Effector memory CD4-positive, alpha-beta T cell (primary cell): ENCODE measurements around the gene ZNF382.
A peak's percentile ranks its signal among the peaks of the same experiment; 100 is the strongest.
"Not testable (repeated sequence)": the region's sequence is repeated elsewhere in the genome, so short reads cannot be mapped to it uniquely, and the experiment has no call there.

Experiments
- DNase-seq, 3 donors: peaks; one replicate each; pipeline ENCODE4 v3.0.0-alpha.2; 2020
- H3K27ac ChIP-seq: 2 replicates; pipeline ENCODE4 v1.7.0; 2013; ENCODE audit warnings: mild to moderate bottlenecking, low read length, moderate library complexity; ENCODE audit not compliant: insufficient read depth, poor library complexity, severe bottlenecking
- H3K27me3 ChIP-seq: replicated peaks from 2 replicates; pipeline ENCODE4 v1.7.0; 2013; ENCODE audit warnings: mild to moderate bottlenecking, low read length; ENCODE audit not compliant: insufficient read depth, control insufficient read depth, poor library complexity, severe bottlenecking
- H3K36me3 ChIP-seq: 2 replicates; pipeline ENCODE4 v1.7.0; 2013; ENCODE audit warnings: mild to moderate bottlenecking, low read length, moderate library complexity; ENCODE audit not compliant: control insufficient read depth, insufficient read depth
- H3K4me1 ChIP-seq: 2 replicates; pipeline ENCODE4 v1.7.0; 2013; ENCODE audit warnings: low read length, mild to moderate bottlenecking; ENCODE audit not compliant: control insufficient read depth, insufficient read depth, poor library complexity, severe bottlenecking
- H3K4me3 ChIP-seq: 2 replicates; pipeline ENCODE4 v1.7.0; 2013; ENCODE audit warnings: low read length, low read depth, mild to moderate bottlenecking; ENCODE audit not compliant: insufficient read depth, poor library complexity, severe bottlenecking
- H3K9me3 ChIP-seq: 2 replicates; pipeline ENCODE4 v1.7.0; 2013; ENCODE audit warnings: mild to moderate bottlenecking, low read length, moderate library complexity; ENCODE audit not compliant: control insufficient read depth
- total RNA-seq, 3 donors: gene quantifications; one replicate each; lab custom pipeline; 2026; lab: John Stamatoyannopoulos, UW

Gene ZNF382
- 8.1 to 11.8 (median 11.8) reads per million in 3 donors for total RNA-seq

DNA sequence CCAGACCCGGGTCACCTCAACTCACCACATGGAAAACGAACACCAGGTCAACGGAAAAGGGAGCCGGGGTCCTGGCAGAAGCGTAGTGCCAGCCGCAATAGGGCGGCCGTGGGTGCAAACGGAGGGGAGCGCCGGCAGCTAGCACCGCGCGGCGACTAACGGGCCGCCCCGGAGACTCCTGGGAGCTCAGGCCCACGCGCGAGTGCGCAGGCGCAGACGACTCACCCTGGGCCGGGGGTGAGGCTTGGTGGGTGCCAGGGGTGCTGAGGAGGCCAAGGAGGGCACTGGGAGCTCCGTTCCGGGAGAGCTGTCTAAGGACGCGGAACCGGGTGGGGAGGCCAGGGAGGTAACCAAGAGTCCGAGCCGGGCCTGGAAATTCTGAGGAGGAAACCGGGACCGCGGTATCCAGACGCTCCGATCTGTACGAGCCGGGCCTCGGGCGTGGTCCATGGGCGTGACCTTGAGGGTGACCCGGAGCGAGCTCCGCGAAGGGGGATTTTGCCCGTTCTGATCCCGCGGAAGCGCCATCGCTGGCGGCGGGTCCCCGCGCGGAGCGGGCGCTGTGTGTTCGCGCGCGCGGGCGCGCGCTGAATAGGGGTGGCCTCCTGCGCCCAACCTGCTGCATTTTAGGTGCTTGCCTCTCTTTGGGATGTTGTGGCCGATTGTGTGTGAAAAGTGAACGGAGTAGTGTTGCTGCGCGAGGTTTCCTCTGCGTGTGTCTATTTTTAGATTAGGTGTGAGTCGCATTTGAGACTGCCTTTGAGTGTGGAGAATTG is at the start of gene ZNF382:
TSS of gene ZNF382 (plus strand) at position 213 of the 776 bp plus-strand sequence. CDS start 4,602 bp downstream, outside the sequence.
- H3K27me3 ChIP-seq, result no peaks in the 10 kb centered on the region
- peaks cover 10% of the 10 kb centered on the region for H3K4me1 ChIP-seq
- peaks cover 4% of the 10 kb centered on the region for H3K9me3 ChIP-seq
- peaks cover 15% of the 10 kb centered on the region for H3K36me3 ChIP-seq
- peak; percentile 62 to 78 (median 71) for DNase-seq
- peak within 1 kb of the TSS; percentile 73 for H3K4me3 ChIP-seq
- H3K27ac ChIP-seq, result peak within 1 kb of the TSS; percentile 89

DNA sequence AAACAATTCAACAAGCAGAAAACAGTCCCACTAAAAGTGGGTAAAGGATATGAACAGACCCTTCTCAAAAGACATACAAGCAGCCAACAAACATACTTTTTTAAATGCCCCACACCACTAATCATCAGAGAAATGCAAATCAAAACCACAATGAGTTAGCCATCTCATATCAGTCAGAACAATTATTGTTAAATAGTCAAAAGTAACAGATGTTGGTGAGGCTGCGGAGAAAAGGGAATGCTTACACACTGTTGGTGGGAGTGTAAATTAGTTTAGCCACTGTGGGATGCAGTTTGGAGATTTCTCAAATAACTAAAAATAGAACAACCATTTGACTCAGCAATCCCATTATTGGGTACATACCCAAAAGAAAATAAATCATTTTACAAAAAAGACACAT is 40.7 kb upstream of the ZNF382 start:
- Histone ChIP-seq H3K4me3 (no peak overlapping the region), H3K27me3 (no peaks in the 10 kb centered on the region), H3K9me3 (peaks cover 50% of the 10 kb centered on the region), H3K36me3 (peaks cover 59% of the 10 kb centered on the region), H3K27ac (no peak overlapping the region), H3K4me1 (no peaks in the 10 kb centered on the region)
- DNase-seq, result no peak

DNA sequence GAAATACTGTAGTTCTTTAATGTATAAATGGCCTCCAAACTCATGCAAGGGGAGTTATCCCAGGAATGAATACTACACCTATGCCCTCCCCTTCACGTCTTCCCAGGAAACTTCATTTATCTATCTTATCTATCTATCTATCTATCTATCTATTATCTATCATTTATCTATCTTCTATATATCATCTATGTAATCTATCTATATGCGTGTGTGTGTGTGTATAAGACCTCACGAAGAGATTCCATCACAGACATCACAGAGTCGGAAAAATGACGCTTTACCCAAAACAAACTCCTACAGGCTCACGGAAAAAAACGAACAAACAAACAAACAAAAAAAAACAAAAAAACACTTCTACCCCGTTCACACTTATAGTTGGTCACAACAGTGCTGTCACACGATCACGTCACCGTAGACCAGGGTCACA is 32.5 kb upstream of the ZNF382 start:
- no peaks in the 10 kb centered on the region for H3K9me3 ChIP-seq
- no peak for DNase-seq
- peak overlapping the region; percentile 83 for H3K4me3 ChIP-seq
- peak overlapping the region; percentile 93 for H3K27ac ChIP-seq
- H3K36me3 ChIP-seq, result peaks cover 28% of the 10 kb centered on the region
- peaks cover 16% of the 10 kb centered on the region for H3K4me1 ChIP-seq
- H3K27me3 ChIP-seq, result no peaks in the 10 kb centered on the region

DNA sequence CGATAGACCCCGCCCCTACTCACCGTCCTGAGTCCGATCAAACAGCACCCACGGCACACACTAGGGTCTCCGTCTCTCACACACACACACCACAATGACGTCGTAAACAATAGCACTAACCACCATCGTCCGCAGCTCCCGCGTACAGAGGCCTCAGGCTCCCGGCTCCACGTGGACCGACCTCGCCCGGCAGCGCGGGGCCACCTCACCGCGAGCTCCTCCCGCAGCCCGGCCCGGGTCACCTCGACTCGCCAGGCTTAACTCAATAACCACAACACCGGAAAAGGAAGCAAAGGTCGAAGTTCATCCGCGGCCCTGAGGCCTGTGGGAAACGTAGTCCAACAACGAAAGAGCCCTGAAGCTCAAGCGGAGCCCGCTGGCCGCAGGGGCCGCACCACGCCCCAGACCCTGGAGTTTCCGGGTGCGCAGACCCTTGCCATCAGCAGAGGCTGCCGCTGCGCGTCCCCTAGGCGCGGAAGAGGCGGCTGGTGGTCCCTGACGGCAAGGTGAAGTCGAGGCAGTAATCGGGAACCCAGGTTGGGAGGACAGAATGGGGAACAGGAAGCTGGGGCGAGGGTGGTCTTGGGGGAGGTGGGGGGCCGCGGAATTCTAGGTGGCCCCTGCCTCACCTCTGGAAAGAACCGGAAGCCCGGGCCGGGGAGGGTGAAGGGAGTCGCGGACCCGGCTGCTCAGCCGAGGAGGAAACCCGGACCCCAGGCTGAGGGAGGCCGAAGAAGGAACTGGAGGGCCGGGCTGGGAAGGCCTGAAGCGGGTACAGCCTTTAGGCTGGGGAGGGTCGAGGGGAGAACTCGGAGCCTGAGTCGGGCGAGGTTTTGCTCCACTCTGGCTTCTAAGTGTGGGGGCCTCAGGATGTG is 31.9 kb upstream of the ZNF382 start, which contains the start of gene ZNF529:
TSS of gene ZNF529 (minus strand) at position 273 of the 875 bp plus-strand sequence. CDS start 946 bp downstream, outside the sequence.
- Histone ChIP-seq H3K9me3 (no peaks in the 10 kb centered on the region), H3K36me3 (peaks cover 22% of the 10 kb centered on the region), H3K4me3 (peak within 1 kb of the TSS; percentile 83), H3K27ac (peak within 1 kb of the TSS; percentile 93), H3K4me1 (peaks cover 16% of the 10 kb centered on the region), H3K27me3 (no peaks in the 10 kb centered on the region)
- peak; percentile 76 to 83 (median 80) for DNase-seq

DNA sequence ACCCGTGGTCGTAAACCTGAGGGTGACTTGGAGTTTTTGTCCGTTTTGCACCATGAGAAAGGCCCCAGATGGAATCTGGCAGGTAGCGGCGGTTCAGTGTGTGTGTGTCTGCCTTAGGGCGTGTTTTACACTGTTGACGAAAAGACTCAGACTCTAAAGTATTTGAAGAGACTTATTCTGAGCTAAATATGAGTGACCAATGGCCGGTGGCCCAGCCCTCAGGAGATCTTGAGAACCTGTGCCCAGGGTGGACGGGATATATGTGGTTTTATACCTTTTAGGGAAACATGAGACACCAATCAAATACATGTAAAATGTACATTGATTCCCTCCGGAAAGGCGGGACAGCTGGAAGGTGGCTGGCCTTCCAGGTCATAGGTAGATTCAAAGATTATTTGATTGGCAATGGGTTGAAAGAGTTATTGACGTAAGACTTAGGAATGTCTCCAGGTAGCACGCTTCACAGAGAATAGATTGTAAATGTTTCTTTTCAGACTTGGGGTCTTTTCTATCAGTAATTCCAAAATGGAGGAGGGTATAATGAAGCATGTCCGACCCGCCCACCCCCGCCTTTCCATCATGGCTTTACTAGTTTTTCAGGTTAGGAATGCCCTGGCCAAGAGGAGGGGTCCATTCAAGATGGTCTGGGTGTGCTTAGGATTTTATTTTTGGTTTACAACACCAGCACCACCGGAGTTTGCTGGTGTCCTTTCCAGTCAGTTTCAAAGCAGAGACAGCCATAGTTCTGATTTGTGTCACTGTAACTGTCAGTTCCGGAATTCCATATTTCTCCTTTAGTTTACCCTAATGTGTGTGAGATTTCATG is 31.0 kb upstream of the ZNF382 start:
- no peak for DNase-seq
- H3K9me3 ChIP-seq, result no peaks in the 10 kb centered on the region
- H3K27me3 ChIP-seq, result no peaks in the 10 kb centered on the region
- H3K36me3 ChIP-seq, result peaks cover 16% of the 10 kb centered on the region
- peak overlapping the region; percentile 83 for H3K4me3 ChIP-seq
- peak overlapping the region; percentile 93 for H3K27ac ChIP-seq
- H3K4me1 ChIP-seq, result peaks cover 16% of the 10 kb centered on the region

DNA sequence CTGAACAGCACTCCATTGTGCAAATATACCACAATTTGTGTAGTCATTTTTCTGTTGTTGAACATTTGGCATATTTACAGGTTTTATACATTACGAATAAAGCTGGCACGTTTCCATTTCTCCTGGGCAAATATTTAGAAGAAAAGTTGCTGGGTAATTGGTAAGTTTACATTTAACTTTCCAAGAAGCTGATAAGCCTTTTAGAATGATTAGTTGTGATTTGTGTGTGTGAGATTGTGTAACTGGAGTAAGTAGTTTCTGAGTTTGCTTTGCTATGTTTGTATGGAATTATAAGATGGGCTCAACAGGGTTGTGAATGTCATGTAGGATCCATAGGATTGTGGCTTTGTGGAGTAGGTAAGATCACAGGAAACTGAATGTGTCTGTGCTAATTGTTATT is 30.4 kb upstream of the ZNF382 start:
- Histone ChIP-seq H3K4me3 (no peak overlapping the region), H3K27me3 (no peaks in the 10 kb centered on the region), H3K4me1 (peaks cover 16% of the 10 kb centered on the region), H3K36me3 (peaks cover 22% of the 10 kb centered on the region), H3K27ac (no peak overlapping the region), H3K9me3 (no peaks in the 10 kb centered on the region)
- no peak for DNase-seq

DNA sequence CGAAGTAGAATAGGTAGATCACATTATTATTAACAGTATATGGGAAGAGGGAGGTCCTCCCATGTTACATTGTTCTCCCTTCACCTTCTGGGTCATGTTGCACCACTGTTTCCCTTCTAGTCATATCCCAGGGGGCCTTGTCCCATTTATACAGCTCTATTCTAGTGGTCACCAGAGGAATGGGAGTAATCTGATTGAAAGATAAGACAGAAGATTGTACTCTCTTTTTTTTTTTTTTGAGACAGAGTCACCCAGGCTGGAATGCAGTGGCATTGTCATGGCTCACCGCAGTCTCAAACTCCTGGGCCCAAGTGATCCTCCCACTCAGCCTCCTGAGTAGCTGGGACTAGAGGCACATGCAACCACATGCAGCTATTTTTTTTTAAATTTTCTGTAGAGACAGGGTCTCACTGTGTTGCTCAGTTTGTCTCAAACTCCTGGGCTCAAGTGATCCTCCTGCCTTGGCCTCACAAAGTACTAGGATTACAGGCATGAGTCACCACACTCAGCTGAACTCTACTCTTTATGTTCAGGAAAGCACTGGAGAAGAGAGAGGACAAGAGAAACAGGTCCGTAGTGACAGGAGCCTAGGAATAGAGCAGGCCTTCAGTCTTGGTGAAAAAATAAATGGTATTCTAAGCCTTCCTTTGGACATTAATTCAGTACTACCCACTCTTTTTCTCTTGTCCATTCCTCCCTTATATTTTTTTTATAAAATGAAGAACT is 27.7 kb upstream of the ZNF382 start:
- Histone ChIP-seq H3K36me3 (peaks cover 30% of the 10 kb centered on the region), H3K27me3 (no peaks in the 10 kb centered on the region), H3K4me3 (no peak overlapping the region), H3K4me1 (peaks cover 9% of the 10 kb centered on the region), H3K9me3 (no peaks in the 10 kb centered on the region), H3K27ac (no peak overlapping the region)
- DNase-seq, result no peak

DNA sequence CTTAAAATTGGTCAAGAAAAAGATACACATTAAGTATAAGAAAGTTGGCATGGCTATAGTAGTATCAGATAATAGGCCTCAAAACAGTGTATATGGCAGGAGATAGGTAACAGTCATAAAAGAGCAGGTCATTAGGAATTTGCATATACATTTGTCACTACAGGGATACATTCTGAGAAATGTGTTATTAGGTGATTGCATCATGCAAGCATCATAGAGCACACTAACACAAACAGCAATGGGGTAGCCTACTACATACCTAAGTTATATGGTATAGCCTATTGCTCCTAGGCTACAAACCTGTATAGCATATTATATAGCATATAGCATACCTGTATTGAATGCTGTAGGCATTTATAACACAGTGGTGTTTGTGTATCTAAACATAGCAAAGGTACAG is 25.9 kb upstream of the ZNF382 start:
- peaks cover 30% of the 10 kb centered on the region for H3K36me3 ChIP-seq
- no peak overlapping the region for H3K27ac ChIP-seq
- no peak overlapping the region for H3K4me3 ChIP-seq
- H3K9me3 ChIP-seq, result no peaks in the 10 kb centered on the region
- no peaks in the 10 kb centered on the region for H3K27me3 ChIP-seq
- no peaks in the 10 kb centered on the region for H3K4me1 ChIP-seq
- no peak for DNase-seq

DNA sequence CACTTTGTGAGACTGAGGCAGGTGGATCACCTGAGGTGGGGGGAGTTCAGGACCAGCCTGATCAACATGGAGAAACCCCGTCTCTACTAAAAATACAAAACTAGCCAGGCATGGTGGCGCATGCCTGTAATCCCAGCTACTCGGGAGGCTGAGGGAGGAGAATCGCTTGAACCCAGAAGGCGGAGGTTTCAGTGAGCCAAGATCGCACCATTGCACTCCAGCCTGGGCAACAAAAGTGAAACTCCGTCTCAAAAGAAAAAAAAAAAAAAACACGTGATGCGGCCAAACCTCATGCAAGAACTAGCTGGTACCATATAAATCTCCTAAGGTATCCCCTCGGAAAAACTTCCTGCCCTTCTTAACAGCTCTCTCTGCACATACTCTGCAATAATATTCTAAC is 2.4 kb upstream of the ZNF382 start:
- not testable (repeated sequence) for H3K36me3 ChIP-seq, H3K27ac ChIP-seq, H3K4me1 ChIP-seq, H3K27me3 ChIP-seq, H3K9me3 ChIP-seq, DNase-seq, H3K4me3 ChIP-seq
